Measurements from ENCODE around the gene PDGFRB.

PDGFRB gene

DNA sequence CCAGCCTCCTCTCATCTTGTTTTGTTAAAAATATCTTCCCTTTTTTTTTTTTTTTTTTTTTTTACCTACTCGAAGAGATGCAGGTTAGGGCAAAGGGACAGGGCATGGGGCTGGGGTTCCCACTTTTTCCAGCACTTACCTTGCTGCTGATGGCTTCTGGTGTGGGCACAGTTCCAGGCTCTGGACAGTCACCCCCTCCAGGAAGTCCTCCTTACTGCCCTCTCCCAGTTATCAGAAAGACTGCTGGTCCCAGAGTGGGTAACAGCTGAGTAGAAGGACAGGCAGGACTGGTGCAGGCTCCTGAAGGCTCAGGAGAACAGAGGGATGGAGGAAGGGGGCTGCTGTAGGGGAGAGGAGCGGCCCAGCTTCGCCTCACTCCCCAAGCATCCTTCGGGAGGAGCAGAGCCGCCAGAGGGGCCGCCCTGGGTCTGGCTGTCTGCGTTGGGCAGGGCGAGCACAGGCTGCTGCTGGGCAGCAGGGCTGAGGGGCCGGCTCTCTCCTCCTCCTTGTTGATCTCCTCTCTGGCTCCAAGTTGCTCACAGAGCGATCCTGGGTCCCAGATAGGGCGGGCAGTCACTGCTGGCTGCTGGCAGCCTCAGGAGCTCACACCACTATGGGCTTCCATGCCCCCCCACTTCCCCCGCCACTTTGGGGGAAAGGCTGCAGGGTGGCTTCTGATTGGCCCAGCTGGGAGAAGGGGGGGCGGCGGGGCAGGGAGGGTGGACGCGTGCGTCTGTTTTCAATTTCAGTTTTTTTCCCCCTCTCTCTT lies at the start of gene PDGFRB:
Gene PDGFRB (minus strand): TSS at position 588 of the 769 bp plus-strand sequence. CDS start 18,798 bp downstream, outside the sequence.
- DNase-seq (ENCODE audit: low read depth in 2 of 2), result peak; percentile 91

DNA sequence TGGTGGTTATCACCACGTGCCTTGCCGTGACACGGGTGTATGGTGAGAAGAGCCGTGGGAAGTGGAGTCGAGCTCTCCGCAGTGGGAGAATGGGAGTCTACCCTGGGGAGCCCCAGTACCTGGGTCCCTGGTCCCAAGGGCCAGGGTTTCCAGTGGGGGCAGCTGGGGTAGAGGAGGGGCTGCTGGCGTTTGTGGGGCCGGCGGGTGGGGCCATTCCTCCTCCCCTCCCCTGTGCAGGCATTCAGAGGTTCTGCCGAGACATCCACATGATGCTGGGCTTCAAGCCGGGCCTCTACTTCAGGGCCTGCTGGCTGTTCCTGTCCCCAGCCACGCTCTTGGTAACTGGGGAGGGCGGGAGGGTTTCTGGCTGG lies 48.9 kb upstream of the PDGFRB start:
- no peak for DNase-seq (ENCODE audit: low read depth in 2 of 2)

DNA sequence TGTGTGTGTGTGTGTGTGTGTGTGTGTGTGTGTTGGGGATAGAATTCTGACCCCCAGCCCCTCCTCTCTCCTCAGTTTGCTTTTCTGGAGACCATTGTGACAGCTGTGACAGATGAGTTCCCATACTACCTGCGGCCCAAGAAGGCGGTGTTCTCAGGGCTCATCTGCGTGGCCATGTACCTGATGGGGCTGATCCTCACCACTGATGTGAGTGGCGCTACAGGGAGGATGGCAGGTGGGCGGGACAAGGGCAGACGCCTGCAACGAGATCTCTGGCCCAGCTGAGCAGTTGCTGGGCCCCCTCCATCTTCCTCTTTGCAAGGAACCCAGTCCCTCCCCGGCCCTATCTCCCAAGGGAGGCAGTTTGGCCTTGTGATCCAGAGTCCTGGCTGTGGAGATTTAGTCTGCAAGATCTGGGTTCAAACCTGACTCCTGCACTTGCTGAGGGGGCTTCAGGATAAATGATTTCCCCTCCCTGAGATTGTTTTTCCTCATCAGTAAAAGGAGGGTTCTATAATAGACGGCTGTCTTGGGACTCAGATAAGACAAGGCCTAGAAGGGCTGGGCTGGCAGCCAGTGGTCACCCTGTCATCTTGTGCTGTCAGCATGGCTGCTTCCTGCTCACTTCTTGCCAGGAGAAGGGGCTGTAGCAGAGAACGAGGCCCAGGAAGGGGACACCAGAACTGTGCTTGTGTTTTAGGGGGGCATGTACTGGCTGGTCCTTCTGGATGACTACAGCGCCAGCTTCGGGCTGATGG lies 48.4 kb upstream of the PDGFRB start:
- no peak for DNase-seq (ENCODE audit: low read depth in 2 of 2)

DNA sequence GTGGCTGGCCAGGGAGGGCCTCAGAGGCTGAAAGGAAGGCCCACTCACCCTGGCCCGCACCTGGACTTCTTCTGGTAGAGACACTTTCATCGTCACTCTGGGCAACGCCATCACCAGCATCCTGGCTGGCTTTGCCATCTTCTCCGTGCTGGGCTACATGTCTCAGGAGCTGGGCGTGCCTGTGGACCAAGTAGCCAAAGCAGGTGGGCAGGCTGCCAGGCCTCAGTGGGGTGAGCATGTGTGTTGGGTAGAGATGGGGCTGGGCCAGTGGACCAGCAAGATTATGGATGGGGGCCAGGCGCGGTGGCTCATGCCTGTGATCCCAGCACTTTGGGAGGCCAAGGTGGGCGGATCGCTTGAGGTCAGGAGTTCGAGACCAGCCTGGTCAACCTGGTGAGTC lies 46.9 kb upstream of the PDGFRB start:
- no peak for DNase-seq (ENCODE audit: low read depth in 2 of 2)

DNA sequence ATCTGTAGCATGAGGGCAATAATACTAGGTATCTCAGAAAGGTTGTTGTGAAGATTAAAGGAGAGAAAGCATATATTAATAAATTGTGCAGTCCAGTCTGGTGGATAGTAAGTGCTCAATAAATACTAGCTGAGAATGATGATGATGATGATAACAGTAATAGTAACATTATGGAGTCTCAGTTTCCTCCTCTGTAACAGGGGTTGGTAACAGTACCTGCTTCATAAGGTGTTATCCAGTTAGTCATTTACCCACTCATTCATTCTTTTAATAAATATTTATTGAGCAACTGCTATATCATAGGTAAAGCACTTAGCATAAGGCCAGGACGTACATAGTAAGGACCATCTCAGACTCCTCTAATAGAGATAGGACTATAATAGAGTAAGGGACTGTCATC lies 41.8 kb upstream of the PDGFRB start:
- no peak for DNase-seq (ENCODE audit: low read depth in 2 of 2)

DNA sequence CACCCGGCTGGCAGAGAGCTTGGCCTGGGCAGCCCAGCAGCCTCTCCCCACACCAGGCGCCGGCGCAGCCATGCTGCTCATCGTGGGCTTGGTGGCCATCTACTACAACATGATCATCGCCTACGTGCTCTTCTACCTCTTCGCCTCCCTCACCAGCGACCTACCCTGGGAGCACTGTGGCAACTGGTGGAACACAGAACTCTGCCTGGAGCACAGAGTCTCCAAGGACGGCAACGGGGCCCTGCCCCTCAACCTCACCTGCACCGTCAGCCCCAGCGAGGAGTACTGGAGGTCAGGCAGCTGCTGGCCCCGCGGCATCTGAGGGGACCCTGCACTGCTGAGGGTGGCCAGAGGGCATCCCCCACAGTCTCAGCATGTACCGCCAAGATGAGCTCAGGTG lies 41.3 kb upstream of the PDGFRB start:
- DNase-seq (ENCODE audit: low read depth in 2 of 2), result no peak

DNA sequence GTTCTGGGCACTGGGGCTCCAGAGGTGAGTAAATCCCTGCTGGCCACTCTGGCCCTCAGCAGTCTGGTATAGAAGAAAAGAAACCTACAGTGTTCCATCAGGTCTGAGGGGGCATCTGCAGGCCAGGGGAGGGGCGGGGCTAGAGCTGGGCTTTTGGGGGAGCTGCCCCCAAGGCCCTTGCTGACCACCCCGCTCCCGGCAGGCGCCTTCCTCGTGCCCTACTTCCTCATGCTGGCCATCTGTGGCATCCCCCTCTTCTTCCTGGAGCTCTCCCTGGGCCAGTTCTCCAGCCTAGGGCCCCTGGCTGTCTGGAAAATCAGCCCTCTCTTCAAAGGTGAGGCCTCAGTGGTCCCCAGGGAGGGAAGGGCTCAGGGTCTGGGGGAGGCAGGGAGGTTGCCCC lies 40.9 kb upstream of the PDGFRB start:
- DNase-seq (ENCODE audit: low read depth in 2 of 2), result no peak

DNA sequence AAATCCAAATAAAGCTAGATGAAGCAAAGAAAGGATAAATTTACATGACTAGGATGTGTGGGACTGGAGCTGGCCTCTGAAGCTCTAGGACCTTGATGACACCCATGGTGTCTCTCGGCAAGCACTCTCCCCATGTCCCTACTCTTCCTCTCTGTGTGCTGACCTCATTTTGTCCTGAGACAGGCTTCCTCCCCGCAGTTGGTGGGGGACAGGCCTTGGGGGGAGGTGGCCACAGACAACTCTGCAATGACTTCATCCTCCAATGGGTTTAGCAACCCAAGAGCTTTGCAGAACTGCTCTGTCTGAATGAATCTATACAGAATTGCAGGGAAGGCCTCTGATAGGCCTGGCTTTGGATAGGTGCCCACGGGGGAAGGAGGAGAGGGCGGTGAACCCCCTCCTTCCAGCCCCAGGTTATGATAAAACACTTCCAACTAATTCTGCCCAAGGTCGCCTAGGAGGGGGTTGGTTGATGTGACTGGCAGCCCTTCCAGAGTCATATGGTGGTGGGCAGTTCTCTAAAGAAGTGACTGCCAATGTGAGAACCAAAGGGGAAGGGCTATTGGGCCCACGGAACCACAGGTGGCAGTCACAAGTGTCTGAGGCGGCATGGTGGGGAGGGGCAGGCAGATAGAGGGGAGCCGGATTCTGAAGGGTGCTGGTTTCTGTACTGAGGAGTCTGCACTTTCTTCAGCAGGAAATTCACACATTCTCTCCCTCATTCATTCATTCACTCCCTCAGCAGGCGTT lies 40.3 kb upstream of the PDGFRB start:
- no peak for DNase-seq (ENCODE audit: low read depth in 2 of 2)

DNA sequence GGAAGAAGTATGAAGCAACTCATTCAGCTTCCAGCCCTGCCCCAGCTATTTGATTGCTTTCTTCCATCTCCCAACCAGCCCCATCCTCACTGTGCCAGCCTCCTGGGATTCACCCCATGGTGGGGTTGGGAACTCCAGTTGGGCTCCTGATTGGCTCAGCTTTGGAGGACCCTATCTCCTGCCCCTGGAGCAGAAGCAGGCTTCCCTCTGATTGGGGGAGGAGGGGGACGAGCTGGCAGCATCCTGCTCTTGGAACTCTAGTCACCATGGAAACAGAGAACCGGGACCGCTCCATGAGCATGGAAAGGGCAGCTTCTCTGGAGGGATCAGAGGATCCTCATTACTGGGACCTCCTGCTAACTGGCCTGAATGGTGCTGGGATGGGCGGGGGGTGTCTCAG lies 36.8 kb upstream of the PDGFRB start:
- no peak for DNase-seq (ENCODE audit: low read depth in 2 of 2)

DNA sequence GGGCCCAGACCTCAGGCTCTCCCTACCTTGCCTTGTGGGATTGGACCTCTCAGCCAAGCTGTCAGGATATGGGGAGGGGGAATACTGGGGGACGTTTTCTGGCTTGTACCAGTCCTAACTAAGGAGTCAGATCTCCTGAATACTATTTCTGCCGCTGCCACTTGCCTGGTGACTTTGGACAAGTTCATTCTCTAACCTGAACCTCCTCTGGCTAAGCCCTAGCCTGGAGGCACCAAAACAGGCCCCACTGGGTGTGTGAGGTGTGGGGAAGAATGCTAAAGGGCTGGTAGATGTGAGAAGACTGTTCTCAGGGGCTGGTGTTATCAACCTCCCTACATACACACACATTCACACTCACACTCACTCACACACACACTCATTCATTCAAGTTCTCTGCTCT lies 35.3 kb upstream of the PDGFRB start:
- no peak for DNase-seq (ENCODE audit: low read depth in 2 of 2)

DNA sequence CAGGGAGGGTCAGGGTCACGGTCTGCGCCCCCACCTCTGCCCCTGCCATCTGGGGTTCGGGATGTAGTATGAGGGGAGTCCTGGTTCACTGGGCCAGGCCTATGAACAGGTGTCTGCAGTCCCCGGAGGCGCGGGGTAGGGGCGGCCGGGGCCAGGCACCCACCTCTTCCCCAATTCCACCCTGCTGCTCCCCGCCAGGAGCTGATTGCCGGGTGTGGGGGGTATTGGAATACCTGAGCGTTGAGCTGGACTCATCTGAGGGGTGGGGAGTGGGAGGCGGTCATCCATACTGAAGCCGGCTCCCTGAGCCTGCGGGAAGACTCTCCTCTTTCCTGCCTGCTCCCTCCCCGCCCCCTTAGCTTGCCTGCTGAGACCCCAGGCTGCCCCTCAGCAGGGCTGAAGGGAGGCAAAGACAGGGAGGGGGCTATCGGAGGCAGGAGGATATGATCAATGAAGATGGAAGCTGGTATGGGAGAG lies 34.9 kb upstream of the PDGFRB start:
- DNase-seq (ENCODE audit: low read depth in 2 of 2), result no peak

DNA sequence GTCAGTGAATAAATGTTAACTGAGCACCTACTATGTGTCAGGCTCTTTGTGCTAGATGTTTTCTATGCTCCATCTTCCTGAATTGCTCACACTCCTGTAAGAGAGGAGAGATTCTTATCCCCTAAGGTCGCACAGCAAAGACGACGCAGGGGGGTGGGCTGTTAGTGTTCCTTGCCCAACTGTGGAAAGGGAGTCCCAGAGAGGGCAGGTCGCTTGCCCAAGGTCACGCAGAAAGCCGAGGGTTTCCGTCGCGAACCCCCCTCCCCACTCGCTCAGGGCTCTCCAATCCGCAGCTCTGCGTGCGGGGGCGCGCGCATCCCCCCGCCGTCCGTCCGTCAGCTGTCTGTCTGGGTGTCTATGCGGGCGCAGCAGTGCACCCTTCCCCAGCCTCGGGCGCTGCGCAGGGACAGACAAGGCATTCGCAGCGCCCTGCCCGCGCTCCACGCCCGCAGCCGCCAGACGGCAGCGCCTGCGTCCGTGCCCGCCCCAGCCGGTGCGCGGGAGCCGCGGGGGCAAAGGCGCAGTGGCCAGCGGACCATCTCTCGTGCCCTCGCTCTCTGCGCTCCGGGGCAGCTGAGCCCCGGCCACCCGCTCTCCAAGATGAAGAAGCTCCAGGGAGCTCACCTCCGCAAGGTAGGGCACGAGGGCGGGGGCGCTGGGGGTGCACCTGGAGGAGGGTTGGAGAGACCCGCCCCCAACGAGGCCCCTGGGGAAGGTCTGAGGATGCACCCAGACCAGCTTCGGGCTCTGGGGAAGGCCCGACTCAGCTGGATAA lies 34.3 kb upstream of the PDGFRB start, which contains the start of gene SLC6A7:
Gene SLC6A7 (plus strand): TSS at position 335 of the 775 bp plus-strand sequence. CDS start 266 bp downstream, at position 601.
- no peak for DNase-seq (ENCODE audit: low read depth in 2 of 2)

DNA sequence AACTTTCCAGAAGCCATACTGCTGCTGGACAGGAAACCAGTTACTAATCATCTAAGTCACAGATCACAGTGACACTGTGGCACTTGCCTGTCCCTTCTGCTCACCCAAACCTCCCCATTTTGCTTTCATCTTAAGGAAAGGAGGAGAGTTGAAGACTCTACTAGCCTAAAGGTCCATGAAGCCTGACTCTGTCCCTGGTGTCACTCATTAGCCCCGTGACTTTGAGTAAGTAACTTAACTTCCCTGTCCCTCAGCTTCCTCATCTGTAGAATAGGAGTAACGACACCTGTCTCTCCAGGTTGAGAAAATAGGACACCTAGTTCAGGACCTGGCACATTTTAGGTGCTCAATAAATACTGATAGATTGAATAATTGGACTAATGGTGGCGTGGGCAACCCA lies 33.7 kb upstream of the PDGFRB start:
- no peak for DNase-seq (ENCODE audit: low read depth in 2 of 2)

DNA sequence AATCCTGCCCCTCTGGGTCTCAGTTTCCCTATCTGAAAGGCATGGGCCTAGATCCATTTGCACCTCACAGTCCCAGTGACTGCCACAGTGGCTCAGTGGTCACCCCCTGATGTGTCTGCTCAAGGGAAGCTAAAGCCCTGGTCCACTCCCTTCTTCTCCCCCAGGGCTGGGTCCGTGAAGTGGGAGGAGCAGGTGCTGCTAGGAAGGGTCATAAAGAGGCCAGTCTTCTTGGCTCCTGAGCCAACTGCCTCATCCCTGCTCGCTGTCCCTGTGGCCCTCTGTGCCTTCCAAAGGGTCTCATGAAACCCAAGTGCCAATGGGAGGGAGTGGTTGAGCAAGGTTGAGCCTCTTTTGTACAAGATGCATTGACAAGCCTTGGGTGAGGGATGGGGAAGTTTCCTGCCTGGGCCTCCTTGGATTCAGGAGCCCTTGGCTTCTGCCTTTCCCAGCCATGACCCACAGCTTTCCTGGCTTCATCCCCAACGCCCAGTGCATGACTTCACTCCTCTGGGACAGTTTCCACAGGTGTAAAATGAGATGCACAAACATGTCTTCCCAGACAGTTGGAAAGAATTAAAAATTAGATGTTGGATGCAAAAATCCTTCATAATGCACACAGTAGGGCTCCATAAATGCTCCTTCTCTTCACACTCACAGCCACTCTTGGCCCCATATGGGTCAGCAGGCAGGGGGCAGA lies 32.6 kb upstream of the PDGFRB start:
- no peak for DNase-seq (ENCODE audit: low read depth in 2 of 2)

DNA sequence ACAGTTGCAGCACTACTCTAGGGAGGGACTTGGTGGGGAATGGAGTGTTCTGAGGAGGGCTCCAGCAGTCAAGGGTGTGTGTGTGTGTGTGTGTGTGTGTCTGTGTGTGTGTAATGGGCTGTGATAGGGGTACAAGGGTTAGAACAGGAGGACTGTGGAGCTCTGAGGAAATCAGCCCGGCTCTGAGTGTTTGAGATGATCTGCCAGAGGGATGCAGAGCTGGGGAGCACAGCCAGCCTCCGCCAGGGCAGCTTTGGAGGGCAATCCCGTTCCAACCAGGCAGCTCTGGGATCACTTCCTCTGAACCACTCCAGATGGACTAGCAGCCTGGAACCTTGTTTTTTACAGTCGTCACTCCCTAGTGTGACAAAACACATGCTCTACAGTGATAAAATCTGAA lies 31.3 kb upstream of the PDGFRB start:
- DNase-seq (ENCODE audit: low read depth in 2 of 2), result no peak

DNA sequence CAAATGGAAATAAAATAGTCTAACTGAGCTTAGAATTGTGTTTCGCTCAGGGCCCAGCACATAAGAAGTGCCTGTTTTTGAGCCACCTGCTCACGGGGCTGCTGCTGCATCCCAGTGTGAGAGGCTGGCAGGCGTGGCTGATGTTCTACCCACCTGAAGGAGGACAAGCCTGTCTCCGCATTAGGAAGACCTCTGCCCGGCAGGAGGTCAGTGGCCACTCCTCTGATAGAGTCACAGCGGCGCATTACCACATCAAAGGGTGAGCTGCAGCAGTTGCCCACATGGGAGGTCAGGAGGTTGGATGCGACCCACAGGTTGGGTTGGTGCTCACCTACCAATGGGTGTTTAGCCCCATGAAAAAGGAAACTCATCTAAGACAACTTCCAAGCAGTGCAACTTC lies 30.5 kb upstream of the PDGFRB start:
- no peak for DNase-seq (ENCODE audit: low read depth in 2 of 2)

DNA sequence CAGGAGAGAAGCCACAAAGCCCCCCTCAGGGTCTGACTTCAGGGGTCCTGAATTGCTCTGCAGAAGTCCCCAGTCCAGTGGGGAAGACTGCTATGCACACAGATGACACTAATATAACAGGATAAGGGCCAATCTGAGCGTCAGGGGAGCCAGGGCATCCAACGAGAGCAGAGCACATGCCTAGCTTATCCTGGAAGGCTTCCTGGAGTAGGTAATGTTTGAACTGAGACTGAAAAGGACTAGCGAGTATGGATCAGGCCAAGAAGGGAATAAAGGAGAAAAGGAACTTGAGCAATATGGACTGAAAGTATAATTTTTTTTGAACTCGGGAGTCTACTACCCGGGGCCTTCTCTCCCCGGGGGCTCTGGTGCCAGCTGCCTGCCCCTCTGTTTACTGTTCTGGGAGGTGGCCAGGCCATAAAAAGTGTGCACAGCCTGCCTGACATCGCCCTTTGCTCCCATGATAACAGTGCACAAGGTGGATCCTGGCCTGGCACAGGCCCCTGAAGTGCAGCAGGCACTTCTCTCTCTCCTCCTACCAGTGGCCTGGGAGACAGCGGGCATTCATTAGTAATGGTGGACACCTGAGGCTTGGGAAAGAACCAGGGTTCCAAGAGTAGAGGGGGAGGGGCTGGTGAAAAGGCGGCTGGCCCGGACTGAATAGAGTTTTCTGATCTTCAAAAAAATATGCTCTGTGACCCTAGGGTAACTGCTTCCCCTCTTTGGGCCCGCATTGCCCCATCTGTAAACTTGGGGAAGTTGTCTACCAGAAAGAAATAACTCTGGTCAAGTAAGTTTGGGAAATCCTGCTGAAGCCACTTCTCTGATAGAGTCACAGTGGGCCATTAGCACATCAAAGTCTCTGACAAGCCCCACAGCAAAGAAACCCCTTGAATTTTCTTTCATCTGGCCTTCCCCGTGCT lies 29.6 kb upstream of the PDGFRB start:
- no peak for DNase-seq (ENCODE audit: low read depth in 2 of 2)

DNA sequence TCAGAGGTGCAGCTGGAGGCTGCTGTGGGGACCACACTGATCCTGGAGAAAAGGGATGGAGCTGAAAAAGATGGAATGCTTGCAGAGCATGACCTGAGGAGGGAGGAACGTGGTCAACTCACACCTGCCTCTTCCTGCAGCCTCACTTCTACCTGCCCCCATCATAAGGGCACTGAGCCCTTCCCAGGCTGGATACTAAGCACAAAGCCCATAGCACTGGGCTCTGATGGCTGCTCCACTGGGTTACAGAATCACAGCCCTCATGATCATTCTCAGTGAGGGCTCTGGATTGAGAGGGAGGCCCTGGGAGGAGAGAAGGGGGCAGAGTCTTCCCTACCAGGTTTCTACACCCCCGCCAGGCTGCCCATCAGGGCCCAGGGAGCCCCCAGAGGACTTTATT lies 28.4 kb upstream of the PDGFRB start:
- no peak for DNase-seq (ENCODE audit: low read depth in 2 of 2)

DNA sequence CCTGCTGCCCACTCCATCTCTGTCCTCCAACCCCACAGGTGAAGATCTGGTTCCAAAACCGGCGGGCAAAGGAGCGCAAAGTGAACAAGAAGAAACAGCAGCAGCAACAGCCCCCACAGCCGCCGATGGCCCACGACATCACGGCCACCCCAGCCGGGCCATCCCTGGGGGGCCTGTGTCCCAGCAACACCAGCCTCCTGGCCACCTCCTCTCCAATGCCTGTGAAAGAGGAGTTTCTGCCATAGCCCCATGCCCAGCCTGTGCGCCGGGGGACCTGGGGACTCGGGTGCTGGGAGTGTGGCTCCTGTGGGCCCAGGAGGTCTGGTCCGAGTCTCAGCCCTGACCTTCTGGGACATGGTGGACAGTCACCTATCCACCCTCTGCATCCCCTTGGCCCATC lies 27.8 kb upstream of the PDGFRB start:
- DNase-seq (ENCODE audit: low read depth in 2 of 2), result no peak

DNA sequence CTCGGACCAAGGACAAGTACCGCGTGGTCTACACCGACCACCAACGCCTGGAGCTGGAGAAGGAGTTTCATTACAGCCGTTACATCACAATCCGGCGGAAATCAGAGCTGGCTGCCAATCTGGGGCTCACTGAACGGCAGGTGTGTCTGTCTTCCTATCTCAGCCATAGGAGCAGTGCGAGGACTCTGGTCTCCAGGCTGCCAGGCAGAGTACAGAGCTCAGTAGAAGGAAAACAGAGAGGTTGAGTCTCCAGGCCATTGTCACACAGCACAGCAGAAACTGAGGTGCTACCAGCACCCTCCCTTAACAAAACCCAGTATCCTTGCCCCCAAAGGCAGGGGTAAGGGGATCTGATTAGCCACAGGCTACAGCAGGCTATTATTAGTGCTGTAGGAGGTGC lies 27.1 kb upstream of the PDGFRB start:
- no peak for DNase-seq (ENCODE audit: low read depth in 2 of 2)

All from fibroblast of skin of left quadriceps (primary cell).